ENCODE data around the gene XRCC1.

Gene XRCC1

DNA sequence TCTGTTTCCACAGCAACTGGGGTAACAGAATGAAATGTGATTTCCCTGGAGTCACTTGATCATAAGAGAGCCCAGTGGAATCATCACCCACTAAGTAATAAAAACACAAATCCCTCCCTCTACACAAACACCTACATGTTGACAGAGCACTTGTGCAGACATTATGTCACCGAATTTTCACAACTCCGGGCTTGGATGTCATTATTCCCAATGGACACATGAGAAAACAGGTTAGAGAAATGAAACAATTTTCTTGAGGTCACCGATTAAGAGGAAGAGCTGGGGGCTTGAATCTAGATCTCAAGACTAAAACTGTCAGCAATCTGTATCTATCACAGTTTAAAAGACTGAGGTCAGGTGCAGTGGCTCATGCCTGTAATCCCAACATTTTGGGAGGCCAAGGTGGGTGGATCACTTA, 3.1 kb downstream of the XRCC1 start (continued):
- TF ChIP-seq ZFP69B (tag by site-specific recombination; IDR thresholded peaks at IDR 0.05) (peak; percentile 66; the same call in 1 of the 2 replicates), ZNF10 (tag by site-specific recombination; IDR thresholded peaks at IDR 0.05) (peak; percentile 69), ZEB2 (tag by site-specific recombination; IDR thresholded peaks at IDR 0.05) (peak; percentile 85), ZNF664 (tag by site-specific recombination; IDR thresholded peaks at IDR 0.05) (peak; percentile 43; the same call in 1 of the 2 replicates), ZSCAN23 (tag by site-specific recombination; IDR thresholded peaks at IDR 0.05) (peak; percentile 82), SP3 (tag by site-specific recombination; IDR thresholded peaks at IDR 0.05) (peak; percentile 22; the same call in 1 of the 2 replicates), SALL2 (tag by site-specific recombination; IDR thresholded peaks at IDR 0.05; ENCODE audit: borderline replicate concordance) (no peak), ZBTB20 (tag by site-specific recombination; IDR thresholded peaks at IDR 0.05) (peak; percentile 52; the same call in 1 of the 2 replicates), OSR2 (tag by site-specific recombination; IDR thresholded peaks at IDR 0.05) (peak; percentile 80), GLIS1 (tag by site-specific recombination; IDR thresholded peaks at IDR 0.05) (peak; percentile 76), ZNF2 (tag by site-specific recombination; IDR thresholded peaks at IDR 0.05) (peak; percentile 87), PRDM1 (tag by site-specific recombination; IDR thresholded peaks at IDR 0.05) (0 out of 2 replicates have a peak, but pooled peaks have one; percentile 13), ZNF416 (tag by site-specific recombination; IDR thresholded peaks at IDR 0.05) (no peak), ZNF621 (tag by site-specific recombination; IDR thresholded peaks at IDR 0.05) (0 out of 2 replicates have a peak, but pooled peaks have one; percentile 29)
- TF ChIP-seq, protein P1, sequence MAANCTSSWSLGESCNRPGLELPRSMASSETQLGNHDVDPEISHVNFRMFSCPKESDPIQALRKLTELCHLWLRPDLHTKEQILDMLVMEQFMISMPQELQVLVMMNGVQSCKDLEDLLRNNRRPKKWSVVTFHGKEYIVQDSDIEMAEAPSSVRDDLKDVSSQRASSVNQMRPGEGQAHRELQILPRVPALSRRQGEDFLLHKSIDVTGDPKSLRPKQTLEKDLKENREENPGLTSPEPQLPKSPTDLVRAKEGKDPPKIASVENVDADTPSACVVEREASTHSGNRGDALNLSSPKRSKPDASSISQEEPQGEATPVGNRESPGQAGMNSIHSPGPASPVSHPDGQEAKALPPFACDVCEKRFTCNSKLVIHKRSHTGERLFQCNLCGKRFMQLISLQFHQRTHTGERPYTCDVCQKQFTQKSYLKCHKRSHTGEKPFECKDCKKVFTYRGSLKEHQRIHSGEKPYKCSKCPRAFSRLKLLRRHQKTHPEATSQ (tag by site-specific recombination; IDR thresholded peaks at IDR 0.05): no peak
- TF ChIP-seq, protein P2, sequence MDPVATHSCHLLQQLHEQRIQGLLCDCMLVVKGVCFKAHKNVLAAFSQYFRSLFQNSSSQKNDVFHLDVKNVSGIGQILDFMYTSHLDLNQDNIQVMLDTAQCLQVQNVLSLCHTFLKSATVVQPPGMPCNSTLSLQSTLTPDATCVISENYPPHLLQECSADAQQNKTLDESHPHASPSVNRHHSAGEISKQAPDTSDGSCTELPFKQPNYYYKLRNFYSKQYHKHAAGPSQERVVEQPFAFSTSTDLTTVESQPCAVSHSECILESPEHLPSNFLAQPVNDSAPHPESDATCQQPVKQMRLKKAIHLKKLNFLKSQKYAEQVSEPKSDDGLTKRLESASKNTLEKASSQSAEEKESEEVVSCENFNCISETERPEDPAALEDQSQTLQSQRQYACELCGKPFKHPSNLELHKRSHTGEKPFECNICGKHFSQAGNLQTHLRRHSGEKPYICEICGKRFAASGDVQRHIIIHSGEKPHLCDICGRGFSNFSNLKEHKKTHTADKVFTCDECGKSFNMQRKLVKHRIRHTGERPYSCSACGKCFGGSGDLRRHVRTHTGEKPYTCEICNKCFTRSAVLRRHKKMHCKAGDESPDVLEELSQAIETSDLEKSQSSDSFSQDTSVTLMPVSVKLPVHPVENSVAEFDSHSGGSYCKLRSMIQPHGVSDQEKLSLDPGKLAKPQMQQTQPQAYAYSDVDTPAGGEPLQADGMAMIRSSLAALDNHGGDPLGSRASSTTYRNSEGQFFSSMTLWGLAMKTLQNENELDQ (tag by site-specific recombination; IDR thresholded peaks at IDR 0.05; ENCODE audit: low read depth): no peak
- TF ChIP-seq, protein P3, sequence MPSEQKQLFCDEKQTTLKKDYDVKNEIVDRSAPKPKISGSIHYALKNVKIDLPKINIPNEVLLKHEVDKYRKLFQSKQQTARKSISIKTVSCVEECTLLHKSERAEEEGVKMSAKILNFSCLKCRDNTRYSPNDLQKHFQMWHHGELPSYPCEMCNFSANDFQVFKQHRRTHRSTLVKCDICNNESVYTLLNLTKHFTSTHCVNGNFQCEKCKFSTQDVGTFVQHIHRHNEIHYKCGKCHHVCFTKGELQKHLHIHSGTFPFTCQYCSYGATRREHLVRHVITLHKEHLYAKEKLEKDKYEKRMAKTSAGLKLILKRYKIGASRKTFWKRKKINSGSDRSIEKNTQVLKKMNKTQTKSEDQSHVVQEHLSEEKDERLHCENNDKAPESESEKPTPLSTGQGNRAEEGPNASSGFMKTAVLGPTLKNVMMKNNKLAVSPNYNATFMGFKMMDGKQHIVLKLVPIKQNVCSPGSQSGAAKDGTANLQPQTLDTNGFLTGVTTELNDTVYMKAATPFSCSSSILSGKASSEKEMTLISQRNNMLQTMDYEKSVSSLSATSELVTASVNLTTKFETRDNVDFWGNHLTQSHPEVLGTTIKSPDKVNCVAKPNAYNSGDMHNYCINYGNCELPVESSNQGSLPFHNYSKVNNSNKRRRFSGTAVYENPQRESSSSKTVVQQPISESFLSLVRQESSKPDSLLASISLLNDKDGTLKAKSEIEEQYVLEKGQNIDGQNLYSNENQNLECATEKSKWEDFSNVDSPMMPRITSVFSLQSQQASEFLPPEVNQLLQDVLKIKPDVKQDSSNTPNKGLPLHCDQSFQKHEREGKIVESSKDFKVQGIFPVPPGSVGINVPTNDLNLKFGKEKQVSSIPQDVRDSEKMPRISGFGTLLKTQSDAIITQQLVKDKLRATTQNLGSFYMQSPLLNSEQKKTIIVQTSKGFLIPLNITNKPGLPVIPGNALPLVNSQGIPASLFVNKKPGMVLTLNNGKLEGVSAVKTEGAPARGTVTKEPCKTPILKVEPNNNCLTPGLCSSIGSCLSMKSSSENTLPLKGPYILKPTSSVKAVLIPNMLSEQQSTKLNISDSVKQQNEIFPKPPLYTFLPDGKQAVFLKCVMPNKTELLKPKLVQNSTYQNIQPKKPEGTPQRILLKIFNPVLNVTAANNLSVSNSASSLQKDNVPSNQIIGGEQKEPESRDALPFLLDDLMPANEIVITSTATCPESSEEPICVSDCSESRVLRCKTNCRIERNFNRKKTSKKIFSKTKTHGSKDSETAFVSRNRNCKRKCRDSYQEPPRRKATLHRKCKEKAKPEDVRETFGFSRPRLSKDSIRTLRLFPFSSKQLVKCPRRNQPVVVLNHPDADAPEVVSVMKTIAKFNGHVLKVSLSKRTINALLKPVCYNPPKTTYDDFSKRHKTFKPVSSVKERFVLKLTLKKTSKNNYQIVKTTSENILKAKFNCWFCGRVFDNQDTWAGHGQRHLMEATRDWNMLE (tag by site-specific recombination; conservative IDR thresholded peaks at IDR 0.05; ENCODE audit: low read depth): 0 out of 2 replicates have a peak, but pooled peaks have one; percentile 40
- TF ChIP-seq, protein P4, sequence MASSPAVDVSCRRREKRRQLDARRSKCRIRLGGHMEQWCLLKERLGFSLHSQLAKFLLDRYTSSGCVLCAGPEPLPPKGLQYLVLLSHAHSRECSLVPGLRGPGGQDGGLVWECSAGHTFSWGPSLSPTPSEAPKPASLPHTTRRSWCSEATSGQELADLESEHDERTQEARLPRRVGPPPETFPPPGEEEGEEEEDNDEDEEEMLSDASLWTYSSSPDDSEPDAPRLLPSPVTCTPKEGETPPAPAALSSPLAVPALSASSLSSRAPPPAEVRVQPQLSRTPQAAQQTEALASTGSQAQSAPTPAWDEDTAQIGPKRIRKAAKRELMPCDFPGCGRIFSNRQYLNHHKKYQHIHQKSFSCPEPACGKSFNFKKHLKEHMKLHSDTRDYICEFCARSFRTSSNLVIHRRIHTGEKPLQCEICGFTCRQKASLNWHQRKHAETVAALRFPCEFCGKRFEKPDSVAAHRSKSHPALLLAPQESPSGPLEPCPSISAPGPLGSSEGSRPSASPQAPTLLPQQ (tag by site-specific recombination; IDR thresholded peaks at IDR 0.05): peak; percentile 85
- TF ChIP-seq, protein P5, sequence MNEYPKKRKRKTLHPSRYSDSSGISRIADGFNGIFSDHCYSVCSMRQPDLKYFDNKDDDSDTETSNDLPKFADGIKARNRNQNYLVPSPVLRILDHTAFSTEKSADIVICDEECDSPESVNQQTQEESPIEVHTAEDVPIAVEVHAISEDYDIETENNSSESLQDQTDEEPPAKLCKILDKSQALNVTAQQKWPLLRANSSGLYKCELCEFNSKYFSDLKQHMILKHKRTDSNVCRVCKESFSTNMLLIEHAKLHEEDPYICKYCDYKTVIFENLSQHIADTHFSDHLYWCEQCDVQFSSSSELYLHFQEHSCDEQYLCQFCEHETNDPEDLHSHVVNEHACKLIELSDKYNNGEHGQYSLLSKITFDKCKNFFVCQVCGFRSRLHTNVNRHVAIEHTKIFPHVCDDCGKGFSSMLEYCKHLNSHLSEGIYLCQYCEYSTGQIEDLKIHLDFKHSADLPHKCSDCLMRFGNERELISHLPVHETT (tag by site-specific recombination; IDR thresholded peaks at IDR 0.05): peak; percentile 94
- TF ChIP-seq, protein P6, sequence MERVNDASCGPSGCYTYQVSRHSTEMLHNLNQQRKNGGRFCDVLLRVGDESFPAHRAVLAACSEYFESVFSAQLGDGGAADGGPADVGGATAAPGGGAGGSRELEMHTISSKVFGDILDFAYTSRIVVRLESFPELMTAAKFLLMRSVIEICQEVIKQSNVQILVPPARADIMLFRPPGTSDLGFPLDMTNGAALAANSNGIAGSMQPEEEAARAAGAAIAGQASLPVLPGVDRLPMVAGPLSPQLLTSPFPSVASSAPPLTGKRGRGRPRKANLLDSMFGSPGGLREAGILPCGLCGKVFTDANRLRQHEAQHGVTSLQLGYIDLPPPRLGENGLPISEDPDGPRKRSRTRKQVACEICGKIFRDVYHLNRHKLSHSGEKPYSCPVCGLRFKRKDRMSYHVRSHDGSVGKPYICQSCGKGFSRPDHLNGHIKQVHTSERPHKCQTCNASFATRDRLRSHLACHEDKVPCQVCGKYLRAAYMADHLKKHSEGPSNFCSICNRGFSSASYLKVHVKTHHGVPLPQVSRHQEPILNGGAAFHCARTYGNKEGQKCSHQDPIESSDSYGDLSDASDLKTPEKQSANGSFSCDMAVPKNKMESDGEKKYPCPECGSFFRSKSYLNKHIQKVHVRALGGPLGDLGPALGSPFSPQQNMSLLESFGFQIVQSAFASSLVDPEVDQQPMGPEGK (tag by site-specific recombination; IDR thresholded peaks at IDR 0.05): peak; percentile 93
- TF ChIP-seq, protein P7, sequence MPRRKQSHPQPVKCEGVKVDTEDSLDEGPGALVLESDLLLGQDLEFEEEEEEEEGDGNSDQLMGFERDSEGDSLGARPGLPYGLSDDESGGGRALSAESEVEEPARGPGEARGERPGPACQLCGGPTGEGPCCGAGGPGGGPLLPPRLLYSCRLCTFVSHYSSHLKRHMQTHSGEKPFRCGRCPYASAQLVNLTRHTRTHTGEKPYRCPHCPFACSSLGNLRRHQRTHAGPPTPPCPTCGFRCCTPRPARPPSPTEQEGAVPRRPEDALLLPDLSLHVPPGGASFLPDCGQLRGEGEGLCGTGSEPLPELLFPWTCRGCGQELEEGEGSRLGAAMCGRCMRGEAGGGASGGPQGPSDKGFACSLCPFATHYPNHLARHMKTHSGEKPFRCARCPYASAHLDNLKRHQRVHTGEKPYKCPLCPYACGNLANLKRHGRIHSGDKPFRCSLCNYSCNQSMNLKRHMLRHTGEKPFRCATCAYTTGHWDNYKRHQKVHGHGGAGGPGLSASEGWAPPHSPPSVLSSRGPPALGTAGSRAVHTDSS (tag by site-specific recombination; IDR thresholded peaks at IDR 0.05): peak; percentile 63

All from HEK293 (cell line).